Skeletal muscle satellite cell (primary cell): Measurements from ENCODE around the gene TRAF6. TPM values are rescaled to one million over a fixed set of nuclear protein-coding genes. Genes with fewer than 3 reads are reported as not detected.
"Not testable (repeated sequence)": the region's sequence is repeated elsewhere in the genome, so short reads cannot be mapped to it uniquely, and the experiment has no call there.

Experiments used
- H3K27me3 ChIP-seq: 2 replicates; pipeline ENCODE4 v1.7.0; 2013; ENCODE audit warnings: low read length; ENCODE audit not compliant: control insufficient read depth, insufficient read depth
- H3K36me3 ChIP-seq: 2 replicates; pipeline ENCODE4 v1.7.0; 2013; ENCODE audit warnings: mild to moderate bottlenecking, control low read depth, low read length; ENCODE audit not compliant: insufficient read depth
- H3K4me1 ChIP-seq: 2 replicates; pipeline ENCODE4 v1.7.0; 2013; ENCODE audit warnings: low read length; ENCODE audit not compliant: control insufficient read depth, insufficient read depth
- H3K4me2 ChIP-seq: 2 replicates; pipeline ENCODE4 v1.7.0; 2013; ENCODE audit warnings: mild to moderate bottlenecking, low read length
- H3K4me3 ChIP-seq: 2 replicates; pipeline ENCODE4 v1.7.0; 2013; ENCODE audit warnings: low read length
- H3K9ac ChIP-seq: 2 replicates; pipeline ENCODE4 v1.7.0; 2013; ENCODE audit warnings: mild to moderate bottlenecking, low read depth, low read length, moderate library complexity
- H3K9me3 ChIP-seq: replicated peaks from 2 replicates; pipeline ENCODE4 v1.7.0; 2013; ENCODE audit warnings: mild to moderate bottlenecking, control low read depth, low read length
- total RNA-seq: library from RNA; depleted of rRNA; stranded (reverse); fragments of >200 nt; gene quantifications from 2 replicates; pipeline ENCODE4 v1.2.3, GENCODE V29; 2012; rRNA removed

TRAF6 gene
- total RNA-seq, result 6.1 and 6.8 TPM in 2 replicates

GRCh38 chr11:36509694-36510593, at the start of gene TRAF6:
TSS of gene TRAF6 (minus strand) at chr11:36510272. CDS start at chr11:36501515, 8,757 bp downstream.
- peak within 1 kb of the TSS; percentile 81 for H3K4me2 ChIP-seq
- H3K27me3 ChIP-seq, result no peaks in the 10 kb centered on the region

GRCh38 chr11:36558571-36559413, 48.7 kb upstream of the TRAF6 start:
- Histone ChIP-seq H3K9me3 (no peaks in the 10 kb centered on the region), H3K4me3 (no peak overlapping the region), H3K9ac (no peak overlapping the region), H3K4me1 (no peaks in the 10 kb centered on the region), H3K27me3 (peaks cover 49% of the 10 kb centered on the region), H3K36me3 (no peaks in the 10 kb centered on the region), H3K4me2 (no peak overlapping the region)

More at GRCh38 chr11:36509694-36510593, at the start of gene TRAF6:
- Histone ChIP-seq H3K9me3 (no peaks in the 10 kb centered on the region), H3K4me3 (peak within 1 kb of the TSS; percentile 98), H3K9ac (peak within 1 kb of the TSS; percentile 92), H3K36me3 (no peaks in the 10 kb centered on the region), H3K4me1 (peaks cover 13% of the 10 kb centered on the region)

- no peaks in the 10 kb centered on the region for H3K9me3 ChIP-seq
- no peaks in the 10 kb centered on the region for H3K36me3 ChIP-seq
- no peaks in the 10 kb centered on the region for H3K4me1 ChIP-seq
- H3K9ac ChIP-seq, result no peak overlapping the region
- peaks cover 43% of the 10 kb centered on the region for H3K27me3 ChIP-seq
- H3K4me2 ChIP-seq, result no peak overlapping the region
- no peak overlapping the region for H3K4me3 ChIP-seq
These were observed 47.9 kb upstream of the TRAF6 start for GRCh38 chr11:36557991-36558390.

GRCh38 chr11:36557390-36557789, 47.3 kb upstream of the TRAF6 start:
- H3K4me2 ChIP-seq, H3K4me3 ChIP-seq, H3K4me1 ChIP-seq, H3K9ac ChIP-seq, H3K36me3 ChIP-seq, H3K9me3 ChIP-seq: not testable (repeated sequence)
- H3K27me3 ChIP-seq, result peaks cover 37% of the 10 kb centered on the region

- H3K4me1 ChIP-seq, result no peaks in the 10 kb centered on the region
- H3K4me3 ChIP-seq, result no peak overlapping the region
- H3K9me3 ChIP-seq, result no peaks in the 10 kb centered on the region
These were observed 40.5 kb upstream of the TRAF6 start for GRCh38 chr11:36550385-36551115.

GRCh38 chr11:36540998-36541397, 30.9 kb upstream of the TRAF6 start:
- H3K9me3 ChIP-seq, result no peaks in the 10 kb centered on the region
- peak overlapping the region; percentile 21 for H3K4me2 ChIP-seq
- no peak overlapping the region for H3K4me3 ChIP-seq
- no peaks in the 10 kb centered on the region for H3K36me3 ChIP-seq
- peaks cover 37% of the 10 kb centered on the region for H3K27me3 ChIP-seq
- H3K4me1 ChIP-seq, result no peaks in the 10 kb centered on the region
- H3K9ac ChIP-seq, result no peak overlapping the region

More at GRCh38 chr11:36550385-36551115, 40.5 kb upstream of the TRAF6 start:
- H3K36me3 ChIP-seq, result no peaks in the 10 kb centered on the region
- no peak overlapping the region for H3K4me2 ChIP-seq
- H3K27me3 ChIP-seq, result peaks cover 3% of the 10 kb centered on the region
- no peak overlapping the region for H3K9ac ChIP-seq

GRCh38 chr11:36534276-36534840, 24.3 kb upstream of the TRAF6 start:
- no peaks in the 10 kb centered on the region for H3K9me3 ChIP-seq
- no peaks in the 10 kb centered on the region for H3K4me1 ChIP-seq

GRCh38 chr11:36532941-36533601, 23.0 kb upstream of the TRAF6 start:
- no peaks in the 10 kb centered on the region for H3K4me1 ChIP-seq
- H3K9ac ChIP-seq, result no peak overlapping the region
- H3K27me3 ChIP-seq, result peaks cover 16% of the 10 kb centered on the region
- no peak overlapping the region for H3K4me3 ChIP-seq
- H3K4me2 ChIP-seq, result no peak overlapping the region
- H3K9me3 ChIP-seq, result no peaks in the 10 kb centered on the region
- H3K36me3 ChIP-seq, result no peaks in the 10 kb centered on the region

More at GRCh38 chr11:36534276-36534840, 24.3 kb upstream of the TRAF6 start:
- Histone ChIP-seq H3K36me3 (no peaks in the 10 kb centered on the region), H3K4me3 (no peak overlapping the region), H3K4me2 (no peak overlapping the region), H3K27me3 (peaks cover 18% of the 10 kb centered on the region), H3K9ac (no peak overlapping the region)

- peaks cover 12% of the 10 kb centered on the region for H3K27me3 ChIP-seq
- no peaks in the 10 kb centered on the region for H3K36me3 ChIP-seq
- no peaks in the 10 kb centered on the region for H3K4me1 ChIP-seq
- H3K4me3 ChIP-seq, result no peak overlapping the region
- no peak overlapping the region for H3K9ac ChIP-seq
- no peak overlapping the region for H3K4me2 ChIP-seq
- no peaks in the 10 kb centered on the region for H3K9me3 ChIP-seq
These were observed 20.8 kb upstream of the TRAF6 start for GRCh38 chr11:36530840-36531239.

GRCh38 chr11:36513965-36514364, 3.9 kb upstream of the TRAF6 start:
- no peaks in the 10 kb centered on the region for H3K9me3 ChIP-seq
- H3K4me1 ChIP-seq, result peaks cover 3% of the 10 kb centered on the region
- no peak overlapping the region for H3K4me2 ChIP-seq
- H3K36me3 ChIP-seq, result no peaks in the 10 kb centered on the region
- H3K4me3 ChIP-seq, result no peak overlapping the region
- no peak overlapping the region for H3K9ac ChIP-seq
- peaks cover 7% of the 10 kb centered on the region for H3K27me3 ChIP-seq
